GM04503 (cell line): ENCODE measurements around the gene CLPTM1.
"Not testable (repeated sequence)": the region's sequence is repeated elsewhere in the genome, so short reads cannot be mapped to it uniquely, and the experiment has no call there.

Experiments
- DNase-seq: peaks from one replicate; pipeline ENCODE4 v3.0.0-alpha.2; 2012; ENCODE audit warnings: low read depth

Gene CLPTM1

DNA sequence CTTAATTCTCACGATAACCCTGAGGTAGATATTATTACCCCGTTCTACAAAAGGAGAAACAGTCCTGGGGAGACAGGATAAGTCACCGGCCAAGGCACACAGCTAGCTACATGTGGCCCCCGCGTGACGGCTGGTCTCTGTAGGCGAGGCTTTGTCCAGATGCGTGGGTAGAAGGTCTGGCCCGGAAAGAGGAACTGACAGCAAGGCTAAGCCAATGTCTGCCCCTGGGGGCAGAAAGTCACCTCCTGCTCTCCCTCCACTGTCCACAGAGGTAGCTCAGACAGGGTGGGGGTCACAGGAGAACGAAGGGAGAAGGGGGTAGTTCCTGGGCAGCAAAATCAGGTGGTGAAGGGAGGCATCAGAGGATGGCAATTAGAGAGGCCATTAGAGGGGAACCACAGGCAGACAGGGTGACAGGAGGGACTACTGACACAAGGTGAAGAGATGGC lies 11.4 kb upstream of the CLPTM1 start:
- no peak for DNase-seq

DNA sequence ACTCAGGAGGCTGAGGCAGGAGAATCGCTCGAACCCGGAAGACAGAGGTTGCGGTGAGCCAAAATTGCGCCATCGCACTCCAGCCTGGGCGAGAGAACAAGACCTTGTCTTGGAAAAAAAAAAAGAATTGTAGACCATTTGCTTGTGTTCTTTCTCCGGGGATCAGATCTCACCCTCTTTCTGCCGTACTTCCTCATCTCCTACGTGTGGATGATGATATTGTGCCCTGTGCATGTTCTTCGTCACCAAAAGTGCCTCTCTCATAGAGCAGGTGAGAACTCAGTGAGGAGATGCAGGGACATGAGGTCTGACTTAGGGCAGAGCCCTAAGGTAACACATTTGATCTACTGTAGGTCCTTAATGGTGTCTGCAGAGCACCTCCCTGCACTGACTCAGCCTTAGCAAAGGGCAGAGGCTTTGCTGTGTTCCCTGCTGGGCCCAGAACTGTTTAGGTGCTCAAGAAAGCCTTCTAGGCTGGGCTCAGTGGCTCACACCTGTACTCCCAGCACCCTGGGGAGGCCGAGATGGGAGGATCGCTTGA lies 8.1 kb upstream of the CLPTM1 start:
- no peak for DNase-seq

DNA sequence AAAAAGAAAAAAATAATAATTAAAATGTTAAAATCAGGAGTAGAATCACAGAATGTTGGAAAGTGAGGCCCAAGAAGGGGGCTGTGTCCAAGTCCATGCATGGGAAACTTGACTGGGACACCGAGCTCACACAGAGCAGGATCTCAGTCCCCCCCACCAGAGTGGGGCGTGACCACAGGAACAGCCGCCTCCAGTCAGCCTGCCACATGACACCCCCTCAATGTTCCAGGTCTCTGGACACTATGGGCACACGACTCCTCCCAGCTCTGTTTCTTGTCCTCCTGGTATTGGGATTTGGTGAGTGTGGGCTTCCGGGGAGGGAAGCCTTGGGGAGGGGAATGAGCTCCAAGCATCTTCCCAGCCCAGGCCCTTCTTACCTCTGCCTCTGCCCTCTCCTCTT lies 6.9 kb upstream of the CLPTM1 start:
- DNase-seq, result no peak

DNA sequence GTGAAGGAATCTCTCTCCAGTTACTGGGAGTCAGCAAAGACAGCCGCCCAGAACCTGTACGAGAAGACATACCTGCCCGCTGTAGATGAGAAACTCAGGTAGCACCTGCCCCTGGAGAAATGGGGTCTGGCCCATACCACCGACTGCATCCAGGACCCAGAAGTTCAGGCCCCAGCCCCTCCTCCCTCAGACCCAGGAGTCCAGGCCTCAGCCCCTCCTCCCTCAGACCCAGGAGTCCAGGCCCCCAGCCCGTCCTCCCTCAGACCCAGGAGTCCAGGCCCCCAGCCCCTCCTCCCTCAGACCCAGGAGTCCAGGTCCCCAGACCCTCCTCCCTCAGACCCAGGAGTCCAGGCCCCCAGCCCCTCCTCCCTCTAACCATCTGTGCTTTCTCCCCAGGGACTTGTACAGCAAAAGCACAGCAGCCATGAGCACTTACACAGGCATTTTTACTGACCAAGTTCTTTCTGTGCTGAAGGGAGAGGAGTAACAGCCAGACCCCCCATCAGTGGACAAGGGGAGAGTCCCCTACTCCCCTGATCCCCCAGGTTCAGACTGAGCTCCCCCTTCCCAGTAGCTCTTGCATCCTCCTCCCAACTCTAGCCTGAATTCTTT lies 6.3 kb upstream of the CLPTM1 start:
- DNase-seq, result no peak

DNA sequence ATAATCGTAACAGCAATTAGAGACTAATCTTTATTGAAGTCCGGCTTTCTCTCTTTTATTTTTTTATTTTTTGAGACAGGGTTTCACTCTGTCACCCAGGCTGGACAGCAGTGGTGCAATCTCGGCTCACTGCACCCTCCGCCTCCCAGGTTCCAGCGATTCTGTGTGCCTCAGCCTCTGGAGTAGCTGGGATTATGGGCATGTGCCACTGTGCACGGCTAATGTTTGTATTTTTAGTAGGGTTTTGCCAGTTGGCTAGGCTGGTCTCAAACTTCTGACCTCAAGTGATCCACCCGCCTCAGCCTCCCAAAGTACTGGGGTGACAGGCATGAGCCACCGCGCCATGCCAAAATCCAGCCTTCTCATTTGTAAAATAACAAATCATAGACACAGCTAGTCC lies 5.6 kb upstream of the CLPTM1 start:
- no peak for DNase-seq

DNA sequence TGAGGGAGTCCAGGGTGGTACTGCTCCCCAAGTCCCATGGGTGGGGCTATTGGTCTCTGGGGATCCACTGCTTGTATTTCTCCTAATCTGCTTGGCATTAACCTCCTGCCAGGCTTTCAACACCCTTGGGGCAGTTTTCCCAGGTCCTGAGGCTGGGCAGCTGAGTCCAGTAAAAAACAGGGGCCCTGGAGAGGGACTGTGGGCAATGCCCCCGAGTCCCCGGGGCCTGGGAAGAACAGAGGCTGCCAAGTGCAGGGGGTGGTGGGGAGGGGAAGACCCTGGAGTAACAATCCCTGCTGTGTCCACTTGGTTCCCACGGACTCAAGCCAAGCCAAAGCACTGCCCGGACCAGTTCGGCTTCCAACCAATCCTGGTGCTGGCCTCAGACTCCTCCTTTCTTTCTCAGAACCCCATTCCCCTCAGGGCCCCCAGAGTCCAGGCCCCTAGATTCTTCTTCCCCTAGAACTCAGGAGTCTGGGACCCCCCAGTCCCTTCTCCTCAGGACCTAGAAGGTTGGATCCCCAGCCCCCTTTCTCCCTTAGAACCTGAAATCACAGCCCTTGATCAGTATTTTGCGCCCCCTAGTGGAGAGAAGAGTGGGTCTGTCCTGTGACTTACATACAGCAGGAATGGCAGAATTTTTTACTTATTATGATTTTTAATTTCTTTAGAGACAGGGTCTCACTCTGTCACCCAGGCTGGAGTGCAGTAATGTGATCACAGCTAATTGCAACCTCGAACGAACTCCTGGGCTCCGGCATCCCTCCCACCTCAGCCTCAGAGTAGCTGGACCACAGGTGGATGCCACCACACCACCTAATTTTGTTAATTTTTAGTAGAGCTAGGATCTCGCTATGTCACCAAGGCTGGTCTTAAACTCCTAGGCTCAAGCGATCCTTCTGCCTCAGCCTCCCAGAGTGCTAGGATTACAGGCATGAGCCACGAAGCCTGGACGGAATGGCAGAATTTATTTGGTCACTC lies 3.7 kb upstream of the CLPTM1 start:
- no peak for DNase-seq

DNA sequence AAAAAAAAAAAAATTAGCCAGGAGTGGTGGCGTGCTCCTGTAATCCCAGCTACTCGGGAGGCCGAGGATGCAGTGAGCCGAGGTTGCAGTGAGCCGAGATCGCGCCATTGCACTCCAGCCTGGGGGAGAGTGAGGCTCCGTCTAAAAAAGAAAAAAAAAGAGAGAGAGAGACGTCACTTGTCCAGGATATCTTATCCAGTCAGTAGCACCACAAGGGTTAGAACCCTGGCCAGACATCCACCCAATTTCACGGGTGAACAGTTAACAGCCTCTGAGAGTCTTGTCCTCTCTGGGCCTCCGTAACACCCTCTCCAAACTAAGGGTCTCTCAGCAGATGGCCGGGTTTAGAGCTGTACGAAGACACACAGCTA lies 917 bp upstream of the CLPTM1 start:
- DNase-seq, result no peak

DNA sequence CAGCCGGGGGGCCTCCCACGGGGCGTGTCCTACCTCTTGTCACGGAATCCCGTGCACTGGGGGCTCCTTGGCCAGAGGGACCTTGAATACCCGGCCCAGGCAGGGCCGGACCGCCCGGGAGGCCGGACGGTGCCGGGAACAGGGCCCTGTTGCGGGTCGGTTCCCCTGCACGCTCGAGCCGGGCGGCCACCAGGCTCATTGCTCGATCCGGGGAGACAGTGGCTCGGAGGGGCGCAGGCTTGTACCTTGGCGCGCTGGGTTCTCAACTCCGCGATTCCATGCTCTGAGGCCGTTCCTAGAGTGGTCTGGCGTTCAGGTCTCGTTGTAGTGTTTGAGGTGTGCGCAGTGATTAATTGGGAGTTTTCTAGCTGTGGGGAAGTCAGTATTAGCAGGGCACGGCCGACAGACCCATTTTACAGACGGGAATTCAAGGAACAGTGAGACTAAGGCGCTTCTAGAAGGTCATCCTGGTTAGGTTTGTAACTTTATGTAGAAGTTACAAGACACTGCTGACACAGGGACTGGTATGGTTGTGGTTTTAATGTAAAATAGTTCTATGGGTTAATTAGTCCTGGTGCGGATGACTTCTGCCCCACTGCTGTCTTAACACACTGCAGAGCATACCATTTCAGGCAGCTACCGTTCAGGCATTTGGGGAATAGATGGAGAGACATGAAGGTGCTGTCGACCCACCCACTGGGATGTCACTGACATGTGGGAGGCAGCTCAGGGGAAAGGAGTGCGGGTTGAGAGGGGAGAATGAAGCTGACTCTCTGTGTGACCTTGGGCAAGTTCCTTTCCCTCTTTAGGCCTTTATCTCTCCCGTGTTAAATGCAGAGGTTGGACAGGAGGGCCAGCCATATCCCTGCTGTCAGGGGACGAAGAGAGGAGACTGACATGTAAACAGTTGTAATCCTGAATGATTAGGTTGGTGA lies 592 bp downstream of the CLPTM1 start:
- DNase-seq, result no peak

DNA sequence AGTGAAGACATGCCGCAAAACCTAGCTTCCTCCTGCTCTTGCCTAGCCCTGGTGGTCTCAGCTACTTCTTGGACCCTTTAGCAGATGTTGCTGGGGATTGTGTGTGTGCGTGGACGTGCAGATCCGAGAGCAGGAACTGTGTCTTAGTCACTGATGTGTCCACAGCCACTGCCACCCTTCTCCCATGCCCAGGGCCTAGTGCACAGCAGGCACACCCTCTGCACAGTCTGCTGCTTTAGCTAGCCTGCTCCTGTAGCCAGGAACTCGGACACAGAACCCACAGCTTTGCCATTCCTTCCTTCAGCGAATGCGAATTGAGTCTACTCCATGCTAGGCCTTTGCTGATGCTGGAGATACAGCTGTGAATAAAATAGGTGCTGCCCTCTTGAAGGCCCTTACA lies 2.3 kb downstream of the CLPTM1 start:
- DNase-seq, result no peak

DNA sequence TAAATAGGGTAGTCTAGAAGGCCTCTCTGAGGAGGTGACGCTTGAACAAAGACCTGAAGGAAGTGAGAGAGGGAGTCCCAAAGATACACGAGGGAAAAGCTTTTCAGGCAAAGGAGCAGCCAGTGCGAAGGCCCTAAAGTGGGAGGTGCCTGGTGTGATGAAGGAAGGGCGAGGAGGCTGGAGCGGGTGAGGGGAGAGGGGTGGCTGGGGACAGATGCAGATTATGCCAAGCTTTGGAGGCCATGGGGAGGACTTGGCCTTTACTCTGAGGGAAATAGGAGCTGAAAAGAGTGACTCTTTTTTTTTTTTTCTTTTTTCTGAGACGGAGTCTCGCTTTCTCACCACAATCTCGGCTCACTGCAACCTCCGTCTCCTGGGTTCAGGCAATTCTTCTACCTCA lies 2.9 kb downstream of the CLPTM1 start:
- DNase-seq, result no peak

DNA sequence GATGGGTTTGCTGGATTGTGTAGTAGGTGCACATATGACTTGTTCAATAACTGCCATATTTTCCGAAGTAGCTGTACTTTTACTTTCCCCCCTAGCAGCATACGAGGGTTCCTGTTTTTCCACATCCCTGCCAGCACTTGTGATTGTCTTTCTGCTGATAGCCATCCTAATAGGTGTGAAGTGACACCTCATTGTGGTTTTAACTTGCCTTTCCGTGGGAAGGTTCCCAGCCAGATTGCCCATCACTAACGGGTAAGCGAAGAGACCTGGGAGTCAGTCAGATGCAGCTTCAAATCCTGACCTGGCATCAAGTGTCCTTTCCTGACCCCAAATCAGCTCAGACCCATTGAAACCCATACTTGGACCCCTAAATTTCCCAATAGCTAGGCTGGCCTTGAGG lies 4.5 kb downstream of the CLPTM1 start:
- DNase-seq, result no peak

DNA sequence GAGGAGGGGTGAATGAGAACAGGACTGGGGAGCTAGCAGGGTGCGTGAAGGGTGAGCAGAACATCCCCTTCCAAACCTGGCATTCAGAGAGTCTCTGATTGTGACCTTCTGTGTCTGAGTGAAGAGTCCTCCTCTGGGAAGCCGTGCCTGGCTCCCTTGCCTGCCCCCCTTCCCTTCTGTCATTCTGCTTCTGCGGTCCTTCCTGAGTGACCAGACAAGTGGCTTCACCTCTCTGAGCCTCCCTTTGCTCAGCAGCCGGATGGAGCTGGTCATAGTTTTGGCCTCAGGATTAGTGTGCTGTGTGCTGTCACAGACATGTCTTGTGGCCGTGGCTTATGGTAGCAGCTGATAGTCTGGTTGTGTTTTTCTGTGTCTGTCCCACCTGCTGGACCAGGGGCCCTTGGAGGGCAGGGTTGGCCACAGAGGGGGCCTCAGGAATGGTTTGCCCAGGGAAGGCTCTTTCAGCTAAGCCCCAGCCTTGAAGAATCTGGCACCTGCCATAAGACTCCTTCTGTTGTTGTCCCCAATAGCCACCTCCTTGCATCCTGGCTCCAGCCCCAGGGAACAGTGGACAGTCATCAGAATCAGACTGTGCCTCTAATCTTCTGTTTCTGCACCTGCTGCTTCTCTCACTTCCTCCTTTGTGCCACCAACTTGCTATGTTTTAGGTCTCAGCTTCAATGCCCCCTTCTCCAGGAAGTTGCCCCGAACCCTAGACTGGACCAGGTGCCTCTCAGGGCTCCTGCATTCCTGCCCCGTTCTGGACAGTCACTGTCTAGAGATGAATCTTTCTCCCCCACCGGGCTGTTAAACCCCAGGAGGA lies 5.9 kb downstream of the CLPTM1 start:
- no peak for DNase-seq

DNA sequence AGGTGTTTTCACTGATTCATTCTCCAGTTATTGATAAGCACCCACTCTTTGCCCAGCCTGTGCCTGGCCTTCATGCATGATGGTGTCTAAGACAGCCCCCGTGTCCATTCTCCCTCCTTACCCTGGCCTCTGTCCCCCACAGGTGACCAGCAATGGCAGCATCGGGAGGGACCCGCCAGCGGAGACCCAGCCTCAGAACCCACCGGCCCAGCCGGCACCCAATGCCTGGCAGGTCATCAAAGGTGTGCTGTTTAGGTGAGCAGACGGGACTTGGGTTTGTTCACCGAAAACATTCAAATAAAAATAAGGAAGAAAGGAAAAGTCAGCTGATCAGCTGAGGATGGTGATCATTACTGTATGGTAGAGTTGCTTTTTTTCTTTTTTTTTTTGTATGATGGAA lies 6.6 kb downstream of the CLPTM1 start:
- no peak for DNase-seq

DNA sequence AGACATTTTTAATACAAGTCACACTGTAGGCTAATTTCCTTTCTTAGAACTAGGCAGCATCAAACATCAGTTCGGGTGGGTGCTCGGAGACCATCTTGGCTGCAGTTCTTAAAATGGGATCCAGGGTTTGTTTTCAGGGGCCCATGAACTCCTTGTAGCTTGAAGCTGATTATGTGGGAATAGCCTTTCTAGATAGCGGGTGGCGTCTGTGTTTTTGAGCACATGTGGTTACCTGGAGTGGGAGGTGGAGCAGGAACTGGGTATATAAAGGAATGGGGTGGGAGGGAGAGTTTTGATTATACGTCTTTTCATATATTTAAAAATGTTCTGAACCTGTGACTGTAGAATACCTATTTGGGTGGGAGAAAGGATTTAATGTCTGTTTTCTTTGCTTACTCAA lies 12.9 kb downstream of the CLPTM1 start:
- no peak for DNase-seq

DNA sequence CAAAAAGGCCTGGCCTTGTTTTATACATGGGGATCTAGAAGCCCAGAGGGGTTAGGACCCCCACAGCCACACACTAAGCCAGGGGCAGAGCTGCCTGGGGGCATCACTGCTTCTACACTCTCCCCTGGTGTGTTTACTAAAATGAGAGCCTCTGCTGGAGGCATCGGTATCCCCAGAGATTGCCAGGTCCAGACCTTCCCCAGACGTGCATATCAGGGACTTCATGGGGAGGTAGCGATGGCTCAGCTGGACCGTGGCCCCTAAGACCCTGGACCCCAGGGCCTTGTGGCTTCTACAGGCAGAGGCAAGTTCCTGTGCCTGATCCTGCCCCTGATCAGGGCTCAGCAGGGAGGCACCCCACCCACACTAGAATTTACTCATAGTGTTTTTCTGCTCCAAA lies 13.5 kb downstream of the CLPTM1 start:
- DNase-seq, result no peak

DNA sequence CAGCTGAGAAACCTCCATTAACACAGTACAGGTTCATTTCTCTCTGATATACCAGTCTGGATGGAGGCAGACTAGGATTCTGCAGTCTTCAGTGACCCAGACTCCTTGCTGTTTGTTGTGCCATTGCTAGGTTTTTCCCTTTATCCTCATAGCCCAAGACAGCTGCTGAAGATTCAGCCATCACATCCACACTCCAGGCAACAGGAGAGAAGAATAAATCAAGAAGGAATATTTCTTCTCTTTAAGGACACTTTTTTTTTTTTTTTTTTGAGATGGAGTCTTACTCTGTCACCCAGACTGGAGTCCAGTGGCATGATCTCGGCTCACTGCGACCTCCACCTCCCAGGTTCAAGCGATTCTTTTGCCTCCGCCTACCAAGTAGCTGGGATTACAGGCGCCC lies 14.3 kb downstream of the CLPTM1 start:
- DNase-seq, result no peak

DNA sequence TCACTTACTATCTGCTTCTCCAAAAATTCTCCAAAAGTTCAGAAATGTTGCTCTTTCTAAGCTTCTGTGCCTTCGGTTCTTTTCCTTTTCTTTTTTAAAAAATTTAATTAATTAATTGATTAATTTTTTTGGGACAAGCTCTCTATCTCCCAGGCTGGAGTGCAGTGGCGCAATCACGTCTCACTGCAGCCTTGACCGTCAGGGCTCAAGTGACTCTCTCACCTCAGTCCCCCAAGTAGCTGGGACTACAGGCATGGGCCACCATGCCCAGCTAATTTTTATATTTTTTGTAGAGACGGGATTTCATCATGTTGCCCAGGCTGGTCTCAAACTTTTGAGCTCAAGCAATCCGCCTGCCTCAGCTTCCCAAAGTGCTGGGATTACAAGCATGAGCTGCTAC lies 16.3 kb downstream of the CLPTM1 start:
- not testable (repeated sequence) for DNase-seq

DNA sequence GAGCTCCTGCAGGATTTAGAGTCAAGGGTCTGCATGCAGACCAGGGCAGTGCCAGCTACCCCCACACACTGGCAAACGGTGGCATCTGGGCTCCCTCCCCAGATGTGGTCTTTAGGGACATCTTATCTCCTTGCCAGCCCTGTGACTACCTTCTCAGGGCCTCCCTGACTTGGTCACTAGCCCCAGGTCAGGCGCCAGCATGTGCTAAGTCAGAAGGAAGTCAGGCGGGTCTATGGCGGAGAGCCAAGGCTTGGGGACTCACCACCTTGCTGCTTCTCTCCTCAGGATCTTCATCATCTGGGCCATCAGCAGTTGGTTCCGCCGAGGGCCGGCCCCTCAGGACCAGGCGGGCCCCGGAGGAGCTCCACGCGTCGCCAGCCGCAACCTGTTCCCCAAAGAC lies 17.6 kb downstream of the CLPTM1 start:
- DNase-seq, result no peak

DNA sequence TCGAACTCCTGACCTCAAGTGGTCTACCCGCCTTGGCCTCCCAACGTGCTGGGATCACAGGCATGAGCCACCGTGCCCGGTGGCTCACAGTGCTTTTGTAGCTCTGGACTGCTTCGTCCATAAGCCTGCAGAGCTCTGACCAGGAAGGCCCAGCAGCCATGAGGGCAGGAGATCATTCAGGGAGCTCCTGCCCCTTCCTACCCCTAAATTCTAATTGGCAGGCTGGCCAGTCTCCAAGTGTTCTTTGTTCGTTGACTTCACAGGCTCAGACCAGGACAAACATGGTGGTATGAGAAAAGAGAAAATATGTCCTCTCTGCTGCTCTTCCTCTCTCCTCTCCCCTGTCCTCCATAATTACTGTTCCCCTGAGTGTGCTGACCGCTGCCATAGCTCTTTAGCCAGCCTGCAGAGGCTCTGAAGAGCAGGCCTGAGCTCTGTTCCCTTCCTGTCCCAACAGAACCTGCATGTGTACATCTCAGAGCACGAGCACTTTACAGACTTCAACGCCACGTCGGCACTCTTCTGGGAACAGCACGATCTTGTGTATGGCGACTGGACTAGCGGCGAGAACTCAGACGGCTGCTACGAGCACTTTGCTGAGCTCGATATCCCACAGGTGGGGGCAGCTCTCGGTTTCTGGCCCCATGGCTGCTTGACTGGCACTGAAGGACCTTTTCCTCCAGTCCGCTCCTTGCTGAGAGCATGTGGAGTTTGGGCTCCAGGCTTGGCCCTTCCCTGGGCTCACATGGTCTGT lies 19.0 kb downstream of the CLPTM1 start:
- no peak for DNase-seq

DNA sequence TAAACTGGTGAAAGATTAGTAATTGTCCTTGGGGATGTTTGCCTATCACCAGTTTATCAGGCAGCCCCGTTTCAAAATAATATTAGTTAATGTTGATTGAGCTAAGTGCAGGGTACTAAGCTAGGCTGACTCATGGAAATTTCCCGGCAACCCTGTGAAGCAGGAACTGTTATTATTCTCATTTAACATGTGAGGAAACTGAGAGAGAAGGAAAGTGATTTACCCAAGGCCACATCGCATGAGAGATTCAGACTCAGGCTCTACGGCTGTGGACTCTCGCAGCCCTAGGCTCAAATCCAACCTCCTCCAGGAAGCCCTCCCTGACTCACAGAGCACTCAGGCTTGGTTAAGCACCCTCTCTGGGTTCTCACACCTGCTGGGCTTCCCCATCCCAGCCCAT lies 19.7 kb downstream of the CLPTM1 start:
- no peak for DNase-seq

DNA sequence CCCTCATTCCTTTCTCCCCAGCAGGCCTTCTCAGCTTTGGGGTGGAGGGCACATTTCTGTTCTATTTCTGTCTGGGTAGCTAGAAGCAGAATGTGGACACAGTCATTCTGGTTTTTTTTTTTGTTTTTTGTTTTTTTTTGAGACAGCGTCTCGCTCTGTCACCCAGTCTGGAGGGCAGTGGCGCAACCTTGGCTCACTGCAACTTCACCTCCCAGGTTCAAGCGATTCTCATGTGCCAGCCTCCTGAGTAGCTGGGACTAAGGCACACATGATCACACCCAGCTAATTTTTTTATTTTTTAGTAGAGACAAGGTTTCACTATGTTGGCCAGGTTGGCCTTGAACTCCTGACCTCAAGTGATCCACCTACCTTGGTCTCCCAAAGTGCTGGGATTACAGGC lies 20.3 kb downstream of the CLPTM1 start:
- no peak for DNase-seq
